Right atrium auricular region (tissue), 2 donors: ENCODE data around the gene TRPM7. TPM values are rescaled to one million over a fixed set of nuclear protein-coding genes. Genes with fewer than 3 reads are reported as not detected.

Experiments
- DNase-seq: peaks from one replicate; pipeline ENCODE4 v3.0.0-alpha.2; 2019; ENCODE audit warnings: low spot score
- H3K27ac ChIP-seq, 2 donors: fragments of 200-600 bp; sonication (generic); 1 replicate in 1 of 2; 2 replicates in 1 of 2; pipeline ENCODE4 v1.5.1; 2016 to 2019
- H3K27me3 ChIP-seq, 2 donors: fragments of 200-600 bp; sonication (generic); one replicate each; pipeline versions ENCODE4 v1.5.1 to v1.6.0; 2017 to 2019
- H3K36me3 ChIP-seq: fragments of 200-600 bp; sonication (generic); one replicate; pipeline ENCODE4 v1.5.1; 2016
- H3K4me1 ChIP-seq, 2 donors: fragments of 200-600 bp; sonication (generic); one replicate each; pipeline versions ENCODE4 v1.5.1 to v1.6.0; 2017 to 2019
- H3K4me3 ChIP-seq, 2 donors: fragments of 200-600 bp; sonication (generic); 1 replicate in 1 of 2; 2 replicates in 1 of 2; pipeline ENCODE4 v1.5.1; 2017 to 2019; ENCODE audit warnings: mild to moderate bottlenecking in 1 of 2, moderate library complexity in 1 of 2
- H3K9me3 ChIP-seq, 2 donors: fragments of 200-600 bp; sonication (generic); one replicate each; pipeline ENCODE4 v1.5.1; 2019
- total RNA-seq, 2 donors: library from RNA; depleted of rRNA; stranded (reverse); fragments of >200 nt; gene quantifications; one replicate each; pipeline ENCODE4 v1.1.0, GENCODE V29; 2016
- TF ChIP-seq, protein P1 (sequence below), 2 donors: fragments of 200-600 bp; sonication (generic); IDR thresholded peaks; one replicate each; pipeline ENCODE4 v1.5.1; 2019; ENCODE audit warnings: antibody characterized with exemption in 2 of 2

Gene TRPM7
- total RNA-seq, 2 donors from 2014 or later, result 21.7 to 25.4 TPM

DNA sequence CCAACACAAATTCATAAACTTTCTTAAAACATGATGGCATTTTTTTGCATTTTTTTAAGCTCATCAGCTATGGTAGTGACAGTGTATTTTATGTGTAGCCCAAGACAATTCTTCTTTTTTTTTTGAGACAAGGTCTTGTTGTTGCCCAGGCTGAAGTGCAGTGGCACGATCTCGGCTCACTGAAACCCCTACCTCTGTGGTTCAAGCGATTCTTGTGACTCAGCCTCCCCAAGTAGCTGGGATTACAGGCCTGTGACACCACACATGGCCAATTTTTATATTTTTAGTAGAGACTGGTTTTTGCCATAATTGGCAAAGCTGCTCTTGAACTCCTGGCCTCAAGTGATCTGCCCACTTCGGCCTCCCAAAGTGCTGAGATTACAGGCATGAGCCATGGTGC lies 122.8 kb downstream of the TRPM7 start:
- peaks cover 64% of the 10 kb centered on the region for H3K36me3 ChIP-seq
- TF ChIP-seq, protein P1, sequence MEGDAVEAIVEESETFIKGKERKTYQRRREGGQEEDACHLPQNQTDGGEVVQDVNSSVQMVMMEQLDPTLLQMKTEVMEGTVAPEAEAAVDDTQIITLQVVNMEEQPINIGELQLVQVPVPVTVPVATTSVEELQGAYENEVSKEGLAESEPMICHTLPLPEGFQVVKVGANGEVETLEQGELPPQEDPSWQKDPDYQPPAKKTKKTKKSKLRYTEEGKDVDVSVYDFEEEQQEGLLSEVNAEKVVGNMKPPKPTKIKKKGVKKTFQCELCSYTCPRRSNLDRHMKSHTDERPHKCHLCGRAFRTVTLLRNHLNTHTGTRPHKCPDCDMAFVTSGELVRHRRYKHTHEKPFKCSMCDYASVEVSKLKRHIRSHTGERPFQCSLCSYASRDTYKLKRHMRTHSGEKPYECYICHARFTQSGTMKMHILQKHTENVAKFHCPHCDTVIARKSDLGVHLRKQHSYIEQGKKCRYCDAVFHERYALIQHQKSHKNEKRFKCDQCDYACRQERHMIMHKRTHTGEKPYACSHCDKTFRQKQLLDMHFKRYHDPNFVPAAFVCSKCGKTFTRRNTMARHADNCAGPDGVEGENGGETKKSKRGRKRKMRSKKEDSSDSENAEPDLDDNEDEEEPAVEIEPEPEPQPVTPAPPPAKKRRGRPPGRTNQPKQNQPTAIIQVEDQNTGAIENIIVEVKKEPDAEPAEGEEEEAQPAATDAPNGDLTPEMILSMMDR (IDR thresholded peaks at IDR 0.05), result no peak

DNA sequence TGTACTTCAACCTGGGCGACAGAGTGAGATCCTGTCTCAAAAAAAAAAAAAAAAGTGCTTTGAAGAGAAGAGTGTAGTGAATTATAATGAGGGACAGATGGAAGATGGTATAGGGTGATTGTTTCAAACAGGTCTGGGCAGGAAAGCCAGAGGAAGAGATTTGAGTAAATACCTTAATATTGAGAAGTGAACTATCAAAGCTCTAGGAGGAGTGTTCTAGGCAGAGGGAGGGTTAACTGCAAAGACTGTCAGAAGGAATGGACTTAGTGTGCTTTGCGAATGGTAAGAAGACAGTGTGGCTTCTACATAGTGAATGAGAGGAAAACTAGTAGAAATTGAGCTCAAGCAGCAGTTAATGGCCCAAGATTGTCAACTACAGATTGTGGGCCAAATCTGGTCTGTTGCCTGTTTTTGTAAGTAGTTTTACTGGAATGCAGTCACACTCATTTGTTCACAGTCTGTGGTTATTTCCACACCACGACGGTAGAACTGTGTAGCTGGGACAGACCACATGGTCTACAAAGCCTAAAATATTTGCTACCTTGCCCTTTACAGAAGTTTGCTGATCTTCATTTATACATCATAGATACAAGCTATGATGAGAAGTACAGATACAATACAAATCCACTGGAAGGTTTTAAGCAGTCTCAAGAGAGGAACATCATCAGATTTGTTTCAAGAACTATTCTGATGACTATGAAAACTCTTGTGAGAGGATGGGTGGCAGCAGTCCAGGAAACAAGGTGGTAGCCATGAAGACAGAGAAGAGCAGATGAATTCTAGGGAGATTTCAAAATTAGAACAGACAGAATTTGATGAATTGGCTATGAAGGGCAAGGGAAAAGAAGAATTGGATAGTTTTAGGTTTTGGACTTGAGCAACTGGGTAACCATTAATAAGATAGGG lies 123.6 kb downstream of the TRPM7 start:
- Histone ChIP-seq H3K4me1 (no peaks in the 10 kb centered on the region), H3K36me3 (peaks cover 56% of the 10 kb centered on the region), H3K27ac (no peak overlapping the region)

More for the DNA sequence above, 122.8 kb downstream of the TRPM7 start:
- Histone ChIP-seq H3K27me3 (no peaks in the 10 kb centered on the region), H3K4me3 (no peak overlapping the region), H3K27ac (no peak overlapping the region), H3K9me3 (no peaks in the 10 kb centered on the region), H3K4me1 (no peaks in the 10 kb centered on the region)
- DNase-seq, result no peak

DNA sequence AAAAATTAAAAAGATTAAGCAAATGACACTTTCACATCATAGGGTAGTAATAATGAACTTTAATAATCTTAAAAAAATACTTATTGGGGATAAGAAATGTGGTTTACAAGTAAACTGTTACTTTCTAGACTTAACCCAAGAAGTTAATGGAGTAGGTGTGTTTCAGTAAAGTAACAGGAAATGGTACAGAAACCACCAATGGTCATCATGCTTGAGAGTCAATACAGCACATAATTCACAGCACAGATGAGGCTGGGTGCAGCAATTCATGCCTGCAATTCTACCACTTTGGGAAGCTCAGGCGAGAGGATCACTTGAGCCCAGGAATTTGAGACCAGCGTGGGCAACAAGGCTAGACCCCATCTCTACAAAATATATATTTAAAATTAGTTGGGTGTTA lies 128.6 kb downstream of the TRPM7 start:
- Histone ChIP-seq H3K27ac (no peak overlapping the region), H3K4me1 (no peaks in the 10 kb centered on the region), H3K4me3 (no peak overlapping the region), H3K36me3 (peaks cover 27% of the 10 kb centered on the region), H3K9me3 (no peaks in the 10 kb centered on the region), H3K27me3 (no peaks in the 10 kb centered on the region)
- TF ChIP-seq, protein P1 (IDR thresholded peaks at IDR 0.05), result no peak
- no peak for DNase-seq

More for the DNA sequence above, 123.6 kb downstream of the TRPM7 start:
- Histone ChIP-seq H3K4me3 (no peak overlapping the region), H3K27me3 (no peaks in the 10 kb centered on the region), H3K9me3 (no peaks in the 10 kb centered on the region)
- TF ChIP-seq, protein P1 (IDR thresholded peaks at IDR 0.05), result no peak
- no peak for DNase-seq

DNA sequence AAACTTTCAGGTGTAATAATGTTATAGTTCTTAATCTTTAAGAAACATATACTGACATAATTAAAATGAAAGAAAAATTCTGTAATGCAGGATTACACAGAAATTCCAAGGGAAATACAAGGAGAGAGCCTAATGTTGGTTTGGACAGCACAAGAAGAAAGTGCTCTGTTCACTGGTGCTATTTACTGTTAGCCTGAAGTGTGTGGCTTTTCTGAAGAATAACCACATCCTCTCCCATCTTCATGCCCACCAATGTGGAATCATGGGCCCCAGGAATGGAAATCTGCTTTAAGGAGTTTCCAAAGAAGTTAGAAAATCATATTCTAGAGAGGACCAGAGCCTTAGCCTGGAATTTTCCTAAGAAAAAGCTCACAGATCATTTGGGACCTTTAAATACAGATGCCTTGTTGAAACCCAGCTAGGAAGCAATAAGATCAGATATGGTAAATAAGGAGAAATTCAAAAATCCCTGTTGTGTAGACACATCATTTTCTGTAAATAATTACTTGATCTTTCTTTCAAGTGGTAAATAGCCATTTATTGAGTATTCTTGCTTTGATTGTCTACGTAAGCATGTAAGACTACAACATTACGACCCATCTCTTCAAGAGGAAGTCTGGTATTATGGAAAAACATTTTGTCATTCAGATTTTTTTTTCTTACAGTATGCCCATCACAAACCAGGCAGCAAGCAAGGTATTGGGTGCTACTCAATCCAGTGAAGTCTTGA lies 129.8 kb downstream of the TRPM7 start:
- Histone ChIP-seq H3K4me3 (no peak overlapping the region), H3K27ac (no peak overlapping the region), H3K27me3 (no peaks in the 10 kb centered on the region), H3K4me1 (no peaks in the 10 kb centered on the region), H3K36me3 (peaks cover 23% of the 10 kb centered on the region), H3K9me3 (no peaks in the 10 kb centered on the region)
- TF ChIP-seq, protein P1 (IDR thresholded peaks at IDR 0.05), result no peak
- no peak for DNase-seq

DNA sequence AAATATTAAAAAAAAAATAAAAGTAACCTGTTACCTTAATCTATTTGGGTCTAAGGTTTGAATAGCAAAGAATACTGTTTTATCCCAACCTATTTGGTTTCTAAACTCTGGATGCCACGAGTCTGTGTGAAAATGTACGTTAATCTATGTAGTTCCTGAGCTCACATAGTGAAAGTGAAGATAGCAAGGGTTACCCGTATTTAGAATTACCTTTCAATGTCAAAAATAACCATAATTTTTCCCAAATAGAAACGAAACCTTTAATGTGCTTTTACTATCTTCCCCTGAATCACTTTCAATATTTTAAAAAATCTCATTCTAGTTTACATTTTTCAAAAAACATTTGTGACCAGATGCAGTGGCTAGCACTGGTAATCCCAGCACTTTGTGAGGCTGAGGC lies 134.4 kb downstream of the TRPM7 start:
- TF ChIP-seq, protein P1 (IDR thresholded peaks at IDR 0.05), result no peak
- no peaks in the 10 kb centered on the region for H3K9me3 ChIP-seq
- H3K27me3 ChIP-seq, result no peaks in the 10 kb centered on the region
- no peak for DNase-seq
- H3K4me3 ChIP-seq, result no peak overlapping the region
- peaks cover under 1% of the 10 kb centered on the region for H3K36me3 ChIP-seq
- H3K4me1 ChIP-seq, result no peaks in the 10 kb centered on the region
- H3K27ac ChIP-seq, result no peak overlapping the region
